Subcutaneous adipose tissue (tissue), 4 donors: ENCODE measurements around the gene SLC35E2B. TPM values are rescaled to one million over a fixed set of nuclear protein-coding genes. Genes with fewer than 3 reads are reported as not detected.

ENCODE experiments used
- CTCF ChIP-seq: fragments of 450-650 bp; IDR thresholded peaks from one replicate; pipeline ENCODE4 v1.5.1; 2016; ENCODE audit warnings: low read depth, mild to moderate bottlenecking, control low read depth, antibody characterized with exemption, moderate library complexity
- total RNA-seq, 4 donors: library from RNA; depleted of rRNA; stranded (reverse); fragments of >200 nt; gene quantifications; one replicate each; pipeline ENCODE4 v1.1.0, GENCODE V29; 2016

SLC35E2B gene
- total RNA-seq, 4 donors from 2014 or later, result 31.3 to 45.2 (median 36.5) TPM

GRCh38 chr1:1672181-1672965, 20.2 kb downstream of the SLC35E2B start:
- TF ChIP-seq CTCF, result no peak

DNA sequence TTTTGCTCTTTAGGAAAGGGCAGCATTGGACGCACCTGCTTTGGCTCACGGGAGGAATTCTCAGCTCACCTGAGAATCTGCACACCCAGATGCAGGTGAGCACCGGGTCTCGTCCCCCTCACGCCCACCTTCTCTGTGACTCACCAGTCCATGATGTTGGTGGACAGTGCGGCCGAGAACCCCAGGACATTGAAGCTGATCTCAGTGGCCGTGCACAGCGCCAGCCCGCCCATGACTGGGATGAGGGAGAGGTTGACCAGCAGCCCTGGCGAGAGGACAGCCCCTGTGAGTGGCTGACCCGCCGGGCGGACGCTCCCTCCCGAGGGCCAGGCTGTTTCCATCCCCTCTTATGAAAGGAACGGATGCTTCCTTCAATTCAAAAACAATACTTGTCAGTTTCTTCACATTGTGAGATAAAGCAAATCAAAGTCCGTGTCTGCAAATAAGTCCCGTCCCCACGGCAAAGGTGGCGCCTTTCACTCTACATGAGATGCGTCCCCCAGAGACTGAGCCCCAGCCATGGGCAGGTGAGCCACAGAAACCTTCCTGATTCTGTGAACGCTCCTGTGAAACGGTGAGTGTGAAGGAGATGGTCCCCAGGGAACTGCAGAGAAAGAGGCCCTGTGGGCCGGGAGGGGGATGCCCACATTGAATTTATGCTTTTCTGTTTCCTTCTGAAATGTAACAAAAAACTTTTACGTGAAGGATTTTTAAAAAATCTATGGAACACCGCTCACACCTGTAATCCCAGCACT, 21.1 kb downstream of the SLC35E2B start:
- no peak for TF ChIP-seq CTCF

DNA sequence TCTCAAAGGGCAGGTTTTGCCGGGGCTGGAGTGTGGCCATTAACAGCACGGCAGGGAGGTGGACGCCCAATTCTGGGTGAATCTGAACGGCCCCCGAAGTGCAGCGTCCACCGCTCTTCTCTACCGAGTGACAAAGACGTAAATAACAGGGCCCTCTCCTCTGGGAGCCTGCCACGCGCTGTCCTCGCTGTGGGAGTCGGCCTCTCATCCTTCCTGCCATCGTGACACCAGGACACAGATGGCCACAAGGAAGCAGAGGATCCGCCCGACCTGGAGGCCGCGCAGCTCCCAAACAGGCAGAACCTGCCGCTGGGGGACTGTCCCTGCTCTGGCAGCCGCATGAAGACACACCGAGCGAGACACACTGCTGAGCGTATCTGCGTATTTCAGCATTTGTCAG, 21.7 kb downstream of the SLC35E2B start:
- no peak for TF ChIP-seq CTCF

DNA sequence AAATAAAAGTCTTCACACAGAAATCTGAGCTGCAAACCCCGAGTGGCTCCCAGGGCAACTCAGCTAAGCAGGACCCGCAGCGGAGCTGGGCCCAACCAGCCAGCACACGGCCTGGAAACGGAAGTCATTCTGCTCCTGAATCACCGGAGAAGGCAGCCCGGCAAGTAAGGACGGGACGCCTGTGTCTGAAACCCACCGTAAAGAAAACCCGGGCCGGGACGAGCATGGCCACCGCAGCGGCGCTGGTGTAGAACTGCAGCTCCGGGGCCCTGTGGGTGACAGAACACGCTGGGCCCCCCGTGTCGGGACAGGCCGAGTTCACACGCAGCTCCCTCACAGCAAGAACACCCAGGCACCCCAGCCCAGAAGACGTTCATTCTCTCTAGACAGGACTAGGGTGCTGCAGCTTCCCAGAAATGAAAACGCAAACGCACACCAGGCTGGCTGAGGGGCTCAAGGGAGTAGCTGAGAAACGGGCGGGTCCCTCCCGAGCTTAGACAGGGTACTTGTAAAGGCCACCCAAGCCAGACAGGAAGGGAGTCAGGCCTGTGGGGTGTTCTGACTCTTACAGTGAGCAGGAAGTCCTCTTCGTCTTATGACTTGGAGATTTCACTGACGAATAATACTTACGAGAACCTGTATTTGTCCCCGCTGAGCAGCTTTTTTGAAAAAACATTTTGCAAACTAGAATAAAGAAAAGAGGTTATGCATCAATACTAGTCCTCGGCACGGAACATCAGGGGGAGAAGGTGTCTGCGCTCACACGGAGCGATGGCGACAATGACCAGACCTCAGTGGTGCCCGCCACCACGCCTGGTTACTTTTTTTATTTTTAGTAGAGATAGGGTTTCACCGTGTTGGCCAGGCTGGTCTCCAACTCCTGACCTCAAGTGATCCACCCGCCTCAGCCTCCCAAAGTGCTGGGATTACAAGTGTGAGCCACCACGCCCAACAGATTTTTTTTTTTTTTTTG, 22.8 kb downstream of the SLC35E2B start:
- TF ChIP-seq CTCF, result no peak

- no peak for TF ChIP-seq CTCF
These were observed 26.1 kb downstream of the SLC35E2B start for GRCh38 chr1:1666526-1666925.

GRCh38 chr1:1665815-1666251, 26.8 kb downstream of the SLC35E2B start:
- no peak for TF ChIP-seq CTCF
